Left cardiac atrium (tissue), 4 donors: ENCODE results near the gene PMP22. TPM values are rescaled to one million over a fixed set of nuclear protein-coding genes. Genes with fewer than 3 reads are reported as not detected.

Experiments used
- ATAC-seq, 2 donors: fragments of 200-7000 bp; cut with Tn5 transposase; one replicate each; pipeline ENCODE4 v1.9.1; 2020; ENCODE audit warnings: mild to moderate bottlenecking in 2 of 2, moderate library complexity in 2 of 2
- DNase-seq: peaks from one replicate; pipeline ENCODE4 v3.0.0-alpha.2; 2020
- intact Hi-C, 2 donors: fragments of 100-400 bp; cut with DNase I; formaldehyde crosslinking; loops; one replicate each; pipeline versions ENCODE4 v1.14.1 to v1.15.1; 2022 to 2023
- long read RNA-seq: library from polyadenylated mRNA; unstranded; transcript quantifications from one replicate; pipeline ENCODE4 v2.0.0, GENCODE V29; 2021
- total RNA-seq, 2 donors: library from RNA; stranded (reverse); fragmentation: NEBNext Ultra II Directional; extraction: Animal tissue kit (Norgen Biotek cat#: 25700); gene quantifications; one replicate each; pipeline ENCODE4 v1.2.1, GENCODE V29; 2021
- donor health status: DM: no; HTN: yes; CAD: no.
- donor health status: DM: no; HTN: yes; CAD: no; lungs with severe emphysema.
- donor health status: DM: yes; HTN: yes; CAD: no.
- donor health status: Dilated cardiomyopathy.

The PMP22 gene
- total RNA-seq, result 100 to 1,000 TPM; 133 to 163 TPM
- long read RNA-seq, transcript PMP22-201 (5 exons, 1,861 nt), result minor isoform, 6 of 200 reads
- long read RNA-seq, transcript PMP22-203 (5 exons, 1,817 nt), result major isoform, 160 of 200 reads
- long read RNA-seq, partial matches to known transcripts, result 24 of 200 reads
- long read RNA-seq, other reads (novel, unspliced or antisense), result 8 of 200 reads

- intact Hi-C loops, result no loop called here
- ATAC-seq, result no peak
- no peak for DNase-seq
These were observed at the start of gene PMP22 for GRCh38 chr17:15265131-15265530. Gene PMP22 (minus strand): TSS chr17:15265326. CDS start chr17:15260727, 4,599 bp downstream.

- ATAC-seq (no peak), DNase-seq (no peak)
- intact Hi-C loops, result no loop called here
These were observed 46.9 kb upstream of the PMP22 start for GRCh38 chr17:15311996-15312395.

- intact Hi-C loops, result no loop called here
- no peak for DNase-seq
- peak; percentile 31 to 38 for ATAC-seq
These were observed 44.7 kb upstream of the PMP22 start for GRCh38 chr17:15309793-15310192.

- intact Hi-C loops, result no loop called here
- ATAC-seq (no peak), DNase-seq (no peak)
These were observed 44.1 kb upstream of the PMP22 start for GRCh38 chr17:15309236-15309635.

GRCh38 chr17:15308758-15309157 is 43.6 kb upstream of the PMP22 start:
- intact Hi-C loops, result no loop called here
- ATAC-seq, result no peak

GRCh38 chr17:15307710-15308111 is 42.6 kb upstream of the PMP22 start:
- ATAC-seq (no peak), DNase-seq (no peak)
- intact Hi-C loops, result no loop called here

More at GRCh38 chr17:15308758-15309157, 43.6 kb upstream of the PMP22 start:
- DNase-seq, result no peak

GRCh38 chr17:15303851-15304250 is 38.7 kb upstream of the PMP22 start:
- DNase-seq (no peak), ATAC-seq (no peak)
- intact Hi-C loops, result no loop called here

GRCh38 chr17:15303268-15303667 is 38.1 kb upstream of the PMP22 start:
- intact Hi-C loops, result no loop called here
- DNase-seq (no peak), ATAC-seq (no peak)

- DNase-seq (no peak), ATAC-seq (no peak)
- intact Hi-C loops, result no loop called here
These were observed 36.7 kb upstream of the PMP22 start for GRCh38 chr17:15301845-15302244.

- no peak for DNase-seq
- intact Hi-C loops, result no loop called here
- ATAC-seq, result no peak
These were observed 33.0 kb upstream of the PMP22 start for GRCh38 chr17:15298176-15298575.

GRCh38 chr17:15293558-15293957 is 28.4 kb upstream of the PMP22 start:
- no peak for ATAC-seq
- intact Hi-C loops, result no loop called here
- no peak for DNase-seq

GRCh38 chr17:15291674-15292361 is 26.7 kb upstream of the PMP22 start:
- DNase-seq, result no peak
- intact Hi-C loops, result no loop called here
- ATAC-seq, result peak; percentile 42 to 71

- DNase-seq (no peak), ATAC-seq (no peak)
- intact Hi-C loops, result no loop called here
These were observed 25.5 kb upstream of the PMP22 start for GRCh38 chr17:15290605-15291004.

GRCh38 chr17:15289285-15290183 is 24.4 kb upstream of the PMP22 start:
- intact Hi-C loops, result no loop called here
- ATAC-seq (no peak), DNase-seq (no peak)

GRCh38 chr17:15288859-15289258 is 23.7 kb upstream of the PMP22 start:
- no peak for DNase-seq
- intact Hi-C loops, result no loop called here
- no peak for ATAC-seq

- intact Hi-C loops, result no loop called here
- no peak for DNase-seq
- ATAC-seq, result peak in 1 of 2 donors; percentile 43
These were observed 22.6 kb upstream of the PMP22 start for GRCh38 chr17:15287538-15288267.

GRCh38 chr17:15285466-15285865 is 20.3 kb upstream of the PMP22 start:
- DNase-seq (no peak), ATAC-seq (no peak)
- intact Hi-C loops, result no loop called here

- intact Hi-C loops, result no loop called here
- no peak for ATAC-seq
- no peak for DNase-seq
These were observed 19.4 kb upstream of the PMP22 start for GRCh38 chr17:15284537-15284936.

- DNase-seq (no peak), ATAC-seq (no peak)
- intact Hi-C loops, result no loop called here
These were observed 19.0 kb upstream of the PMP22 start for GRCh38 chr17:15284107-15284506.

- no peak for DNase-seq
- ATAC-seq, result no peak
- intact Hi-C loops, result no loop called here
These were observed 16.8 kb upstream of the PMP22 start for GRCh38 chr17:15281909-15282308.
